SK-N-SH (cell line): ENCODE data around the gene B4GALT1. TPM values are rescaled to one million over a fixed set of nuclear protein-coding genes. Genes with fewer than 3 reads are reported as not detected.
A peak's percentile ranks its signal among the peaks of the same experiment; 100 is the strongest.

Experiments
- CTCF ChIA-PET: fragments of 300-600, 350-600 bp; formaldehyde crosslinking; extraction: SDS; loops from one replicate; lab custom pipeline; 2021; lab: Yijun Ruan, JAX
- POLR2A ChIA-PET: fragments of 350-600 bp; sonication (Branson Sonifier 250); formaldehyde crosslinking; extraction: SDS; loops from one replicate; lab custom pipeline; 2020; ENCODE audit warnings: antibody characterized with exemption, inconsistent platforms; lab: Yijun Ruan, JAX
- DNase-seq: peaks from one replicate; pipeline ENCODE4 v3.0.0; 2012
- H2AFZ ChIP-seq: fragments of 200-600 bp; sonication (generic); 2 replicates; pipeline ENCODE4 v1.8.1; 2016; ENCODE audit warnings: antibody characterized with exemption, mild to moderate bottlenecking, low read depth
- H3F3A ChIP-seq: fragments of 200-600 bp; sonication (generic); replicated peaks from 2 replicates; pipeline ENCODE3; 2016; ENCODE audit warnings: antibody characterized with exemption, mild to moderate bottlenecking; ENCODE audit not compliant: insufficient read depth
- H3K27ac ChIP-seq, 2 experiments: fragments of 200-500 bp in 1 of 2; fragments of 200-600 bp in 1 of 2; sonication (Bioruptor generic) in 1 of 2; sonication (generic), shearing (Covaris generic) in 1 of 2; 2 replicates each; pipeline versions ENCODE4 v1.5.1 to v1.6.1; 2014 to 2016; ENCODE audit warnings: low read depth in 2 of 2, inconsistent platforms in 1 of 2, low read length in 1 of 2, mild to moderate bottlenecking in 1 of 2, mixed read lengths in 1 of 2
- H3K27me3 ChIP-seq: fragments of 200-600 bp; sonication (generic), shearing (Covaris generic); 2 replicates; pipeline ENCODE4 v1.6.1; 2016; ENCODE audit warnings: mixed run types; ENCODE audit not compliant: insufficient read depth
- H3K36me3 ChIP-seq, 2 experiments: fragments of 200-500 bp in 1 of 2; fragments of 200-600 bp in 1 of 2; sonication (Bioruptor generic) in 1 of 2; sonication (generic) in 1 of 2; replicated peaks in 1 of 2; 2 replicates each; pipeline versions ENCODE3 to v1.5.1; 2014 to 2016; ENCODE audit warnings: low read length in 1 of 2, mild to moderate bottlenecking in 1 of 2; ENCODE audit not compliant: insufficient read depth in 2 of 2, control insufficient read depth in 1 of 2
- H3K4me1 ChIP-seq, 2 experiments: fragments of 200-500 bp in 1 of 2; fragments of 200-600 bp in 1 of 2; sonication (Bioruptor generic) in 1 of 2; sonication (generic), shearing (Covaris generic) in 1 of 2; 2 replicates each; pipeline versions ENCODE4 v1.5.1 to v1.6.1; 2014 to 2016; ENCODE audit warnings: low read depth in 1 of 2, low read length in 1 of 2, mixed run types in 1 of 2; ENCODE audit not compliant: insufficient read depth in 2 of 2, control insufficient read depth in 1 of 2
- H3K4me2 ChIP-seq: fragments of 200-600 bp; sonication (generic), shearing (Covaris generic); 2 replicates; pipeline ENCODE4 v1.6.1; 2017; ENCODE audit warnings: mixed run types
- H3K4me3 ChIP-seq, 2 experiments: fragments of 200-500 bp in 1 of 2; fragments of 200-600 bp in 1 of 2; sonication (Bioruptor generic) in 1 of 2; sonication (generic), shearing (Covaris generic) in 1 of 2; 2 replicates each; pipeline versions ENCODE4 v1.5.1 to v1.8.1; 2014 to 2016; ENCODE audit warnings: low read depth in 2 of 2, inconsistent platforms in 1 of 2, low read length in 1 of 2, mild to moderate bottlenecking in 1 of 2, mixed read lengths in 1 of 2, moderate library complexity in 1 of 2
- H3K79me2 ChIP-seq: fragments of 200-600 bp; sonication (generic); 2 replicates; pipeline ENCODE4 v1.8.1; 2017; ENCODE audit warnings: mild to moderate bottlenecking; ENCODE audit not compliant: insufficient read depth
- H3K9ac ChIP-seq: fragments of 200-600 bp; sonication (generic); 2 replicates; pipeline ENCODE4 v1.6.1; 2017; ENCODE audit warnings: mixed run types
- H3K9me2 ChIP-seq: fragments of 200-600 bp; sonication (generic); 2 replicates; pipeline ENCODE4 v1.6.1; 2017; ENCODE audit warnings: mixed run types
- H3K9me3 ChIP-seq: fragments of 200-600 bp; sonication (generic); 2 replicates; pipeline ENCODE4 v1.6.1; 2017; ENCODE audit warnings: mixed run types, mild to moderate bottlenecking, moderate library complexity
- H4K20me1 ChIP-seq: fragments of 200-600 bp; sonication (generic); 2 replicates; pipeline ENCODE4 v1.6.1; 2017; ENCODE audit warnings: mild to moderate bottlenecking, mixed run types; ENCODE audit not compliant: insufficient read depth
- CHD2 ChIP-seq: fragments of 150-350 bp; IDR thresholded peaks from 2 replicates; pipeline ENCODE4 v1.6.1; 2018; ENCODE audit warnings: low read length; ENCODE audit not compliant: partially characterized antibody
- ELF1 ChIP-seq: IDR thresholded peaks from 2 replicates; pipeline ENCODE4 v1.4.0; 2012
- FOXJ3 ChIP-seq: sonication (generic); formaldehyde crosslinking; IDR thresholded peaks from 2 replicates; pipeline ENCODE4 v1.5.1; 2020; ENCODE audit warnings: mild to moderate bottlenecking, missing genetic modification reagents
- FOXM1 ChIP-seq: IDR thresholded peaks from 2 replicates; pipeline ENCODE4 v1.4.0; 2012; ENCODE audit warnings: low read depth, mild to moderate bottlenecking
- GABPA ChIP-seq: IDR thresholded peaks from 2 replicates; pipeline ENCODE4 v1.4.0; 2012; ENCODE audit warnings: low read depth, mild to moderate bottlenecking
- GATA2 ChIP-seq: sonication (generic); formaldehyde crosslinking; IDR thresholded peaks from 2 replicates; pipeline ENCODE4 v1.5.0; 2020; ENCODE audit warnings: mild to moderate bottlenecking, missing genetic modification reagents
- JUND ChIP-seq: IDR thresholded peaks from 2 replicates; pipeline ENCODE4 v1.4.0; 2012
- NFIC ChIP-seq: IDR thresholded peaks from 2 replicates; pipeline ENCODE4 v1.4.0; 2012; ENCODE audit warnings: borderline replicate concordance
- NRF1 ChIP-seq: IDR thresholded peaks from 2 replicates; pipeline ENCODE4 v1.6.1; 2012; ENCODE audit warnings: low read depth, mild to moderate bottlenecking, low read length
- POLR2AphosphoS5 ChIP-seq: IDR thresholded peaks from 2 replicates; pipeline ENCODE4 v1.6.1; 2012; ENCODE audit warnings: low read depth, low read length
- RCOR1 ChIP-seq: fragments of 150-350 bp; IDR thresholded peaks from 2 replicates; pipeline ENCODE4 v1.6.1; 2017; ENCODE audit warnings: antibody characterized with exemption, low read length
- RXRA ChIP-seq: IDR thresholded peaks from 2 replicates; pipeline ENCODE4 v1.4.0; 2012; ENCODE audit warnings: low read depth, mild to moderate bottlenecking, borderline replicate concordance
- SMC3 ChIP-seq: IDR thresholded peaks from 2 replicates; pipeline ENCODE4 v1.6.1; 2012; ENCODE audit warnings: low read depth, low read length, improper control_type of control experiment
- TAF1 ChIP-seq: IDR thresholded peaks from 2 replicates; pipeline ENCODE4 v1.6.1; 2012; ENCODE audit warnings: low read depth, mild to moderate bottlenecking, low read length, moderate library complexity, borderline replicate concordance
- TCF12 ChIP-seq: IDR thresholded peaks from 2 replicates; pipeline ENCODE4 v1.4.0; 2012
- TEAD4 ChIP-seq: IDR thresholded peaks from 2 replicates; pipeline ENCODE4 v1.4.0; 2012; ENCODE audit warnings: mild to moderate bottlenecking, borderline replicate concordance; ENCODE audit not compliant: insufficient read depth
- YY1 ChIP-seq: IDR thresholded peaks from 2 replicates; pipeline ENCODE4 v1.4.0; 2012; ENCODE audit warnings: low read depth, mild to moderate bottlenecking
- WGBS: methylation state at CpG from one replicate; pipeline ENCODE4 v1.1.6; 2017; ENCODE audit warnings: low lambda C conversion rate; 5-methylcytosine and 5-hydroxymethylcytosine counted together
- polyA plus RNA-seq, 3 experiments: library from polyadenylated mRNA; depleted of rRNA; stranded (reverse); fragments of >200 nt; gene quantifications; 2 replicates each; pipeline ENCODE4 v1.2.3, GENCODE V29; 2012
- TF ChIP-seq, protein P1 (sequence below): fragments of 200-600 bp; sonication (generic); IDR thresholded peaks from 2 replicates; pipeline ENCODE4 v1.6.1; 2017; ENCODE audit warnings: antibody characterized with exemption, mild to moderate bottlenecking, moderate library complexity
- TF ChIP-seq, protein P2 (sequence below): IDR thresholded peaks from 2 replicates; pipeline ENCODE4; 2012

B4GALT1 gene
- polyA plus RNA-seq, 1 of the 3 experiments (the other 2 are of a cell fraction): 36.2 TPM

DNA sequence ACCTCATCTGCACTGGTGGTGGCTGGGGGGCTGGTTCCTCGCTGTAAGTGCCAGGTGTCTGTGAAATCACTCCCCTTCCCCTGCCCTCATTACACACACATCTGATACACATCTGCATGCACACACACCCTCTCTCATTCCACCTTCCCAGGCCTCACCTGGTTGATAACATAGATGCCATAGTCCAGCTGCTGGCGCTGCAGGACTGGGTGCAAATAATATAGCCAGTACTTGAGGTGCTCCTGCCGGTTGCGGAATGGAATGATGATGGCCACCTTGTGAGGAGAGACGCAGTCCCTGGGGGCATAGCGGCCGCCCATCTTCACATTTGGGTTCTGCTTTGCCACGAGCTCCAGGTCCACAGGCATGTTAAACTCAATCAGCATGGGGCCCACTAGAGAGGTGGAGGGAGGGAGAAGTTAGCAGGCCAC, 32.1 kb downstream of the B4GALT1 start (continued):
- TF ChIP-seq GABPA: no peak
- TF ChIP-seq FOXM1: no peak
- no peak for TF ChIP-seq TAF1
- TF ChIP-seq YY1: no peak
- TF ChIP-seq ELF1: no peak
- no peak for TF ChIP-seq FOXJ3 (CRISPR knock-in tag)

DNA sequence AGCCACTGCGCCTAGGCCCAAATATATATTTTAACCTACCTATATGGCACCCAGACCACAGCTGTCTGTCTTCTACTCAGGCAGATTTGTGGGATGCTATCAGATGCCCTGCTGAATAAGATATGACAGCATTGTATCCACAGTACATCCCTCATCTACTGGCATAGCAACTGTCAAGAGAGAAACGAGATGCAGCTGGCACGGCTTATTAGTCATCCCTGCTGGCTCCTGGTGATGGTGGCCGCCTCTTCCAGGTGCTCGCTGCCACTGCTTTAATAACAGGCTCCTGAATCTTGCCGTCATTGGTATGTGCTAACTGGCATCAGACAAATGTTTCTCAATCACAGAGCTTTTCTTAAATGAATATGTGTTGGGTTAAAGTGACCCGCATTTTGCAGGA, 34.0 kb downstream of the B4GALT1 start:
- ChIA-PET CTCF (interaction anchor here (1.0 kb wide), 1 partner anchor 93 kb away, joined by 3 read pairs; no protein-coding TSS in a partner anchor), POLR2A (interaction anchor here (0.6 kb wide), 1 partner anchor 10 kb away, joined by 4 read pairs; no protein-coding TSS in a partner anchor)
- H4K20me1 ChIP-seq: peaks cover 32% of the 10 kb centered on the region

DNA sequence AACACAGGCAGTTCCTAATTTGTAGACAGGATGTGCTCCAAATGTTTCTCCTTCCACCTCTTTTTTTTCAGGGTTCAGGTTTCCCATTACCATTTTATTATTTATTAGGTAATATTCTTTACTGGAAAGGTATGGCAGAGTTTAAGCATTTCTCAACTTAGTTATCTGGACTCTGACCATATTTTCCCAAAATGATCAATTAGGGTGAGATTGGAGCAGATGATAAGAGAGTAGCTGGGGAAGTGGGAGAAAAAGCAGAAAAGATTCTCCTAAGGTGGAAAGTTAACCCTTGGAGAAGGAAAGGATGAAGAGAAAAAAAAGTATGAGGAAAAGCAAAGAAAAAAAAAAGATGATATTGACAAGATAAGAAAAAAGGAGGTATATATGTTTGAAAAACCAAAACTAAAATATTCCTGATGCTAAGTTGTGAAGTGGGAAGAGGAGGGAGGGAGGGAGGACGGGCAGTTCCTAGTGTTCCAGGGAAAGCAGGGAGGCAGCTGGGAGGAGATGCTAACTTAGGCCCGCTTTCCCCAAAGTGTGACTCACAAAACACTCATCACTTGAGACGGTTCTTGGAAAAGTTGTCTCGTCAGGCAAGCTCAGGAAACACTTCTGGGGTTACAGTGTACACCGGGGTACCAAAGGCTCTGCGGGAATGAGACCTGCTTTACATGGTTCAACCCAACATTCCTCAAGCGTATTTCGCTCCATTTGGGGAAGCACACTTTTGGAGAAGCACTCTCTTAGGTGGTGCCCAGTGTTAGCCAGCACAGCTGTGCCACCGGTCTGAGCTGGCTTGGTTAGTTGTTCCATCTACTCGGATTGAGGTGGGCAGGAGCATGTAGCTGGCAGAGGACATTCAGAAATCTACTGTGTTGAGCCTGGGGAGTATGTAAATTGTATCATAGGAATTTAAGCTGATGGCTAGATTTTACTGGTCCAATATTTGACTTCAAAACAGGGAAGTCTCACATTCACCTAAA, 35.1 kb downstream of the B4GALT1 start:
- Histone ChIP-seq H3K4me3 (no peak overlapping the region), H3K4me2 (peak overlapping the region; percentile 49; the same call in 1 of the 2 replicates), H3K9me2 (no peaks in the 10 kb centered on the region), H3K27me3 (no peaks in the 10 kb centered on the region), H3K9me3 (no peaks in the 10 kb centered on the region), H4K20me1 (peaks cover 23% of the 10 kb centered on the region; the same call in 1 of the 2 replicates), H2AFZ (no peak overlapping the region), H3K79me2 (peaks cover 46% of the 10 kb centered on the region), H3F3A (peaks cover 15% of the 10 kb centered on the region), H3K36me3 (peaks cover 18 to 42% of the 10 kb centered on the region in 2 experiments), H3K9ac (no peak overlapping the region), H3K4me1 (no peaks in the 10 kb centered on the region; a peak in 2 of 4 replicates), H3K27ac (peak overlapping the region in 1 of 2 experiments; percentile 74; a peak in 2 of 4 replicates)
- 33% methylated on average over 9 of the region's 10 CpGs for WGBS
- POLR2A ChIA-PET: no interaction called here
- CTCF ChIA-PET: interaction anchor here (1.0 to 1.3 kb wide), 2 partner anchors 39 to 94 kb away, joined by 3 read pairs; no protein-coding TSS in a partner anchor
- DNase-seq: no peak
- TF ChIP-seq SMC3 (no peak), TEAD4 (no peak), RCOR1 (no peak), RXRA (no peak), NFIC (peak; percentile 6; the same call in 1 of the 2 replicates), ELF1 (no peak), NRF1 (no peak), JUND (peak; percentile 78; the same call in 1 of the 2 replicates), GABPA (no peak), GATA2 (CRISPR knock-in tag) (no peak), CHD2 (no peak), YY1 (no peak)
- TF ChIP-seq, protein P1, sequence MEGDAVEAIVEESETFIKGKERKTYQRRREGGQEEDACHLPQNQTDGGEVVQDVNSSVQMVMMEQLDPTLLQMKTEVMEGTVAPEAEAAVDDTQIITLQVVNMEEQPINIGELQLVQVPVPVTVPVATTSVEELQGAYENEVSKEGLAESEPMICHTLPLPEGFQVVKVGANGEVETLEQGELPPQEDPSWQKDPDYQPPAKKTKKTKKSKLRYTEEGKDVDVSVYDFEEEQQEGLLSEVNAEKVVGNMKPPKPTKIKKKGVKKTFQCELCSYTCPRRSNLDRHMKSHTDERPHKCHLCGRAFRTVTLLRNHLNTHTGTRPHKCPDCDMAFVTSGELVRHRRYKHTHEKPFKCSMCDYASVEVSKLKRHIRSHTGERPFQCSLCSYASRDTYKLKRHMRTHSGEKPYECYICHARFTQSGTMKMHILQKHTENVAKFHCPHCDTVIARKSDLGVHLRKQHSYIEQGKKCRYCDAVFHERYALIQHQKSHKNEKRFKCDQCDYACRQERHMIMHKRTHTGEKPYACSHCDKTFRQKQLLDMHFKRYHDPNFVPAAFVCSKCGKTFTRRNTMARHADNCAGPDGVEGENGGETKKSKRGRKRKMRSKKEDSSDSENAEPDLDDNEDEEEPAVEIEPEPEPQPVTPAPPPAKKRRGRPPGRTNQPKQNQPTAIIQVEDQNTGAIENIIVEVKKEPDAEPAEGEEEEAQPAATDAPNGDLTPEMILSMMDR: no peak
- TF ChIP-seq, protein P2, sequence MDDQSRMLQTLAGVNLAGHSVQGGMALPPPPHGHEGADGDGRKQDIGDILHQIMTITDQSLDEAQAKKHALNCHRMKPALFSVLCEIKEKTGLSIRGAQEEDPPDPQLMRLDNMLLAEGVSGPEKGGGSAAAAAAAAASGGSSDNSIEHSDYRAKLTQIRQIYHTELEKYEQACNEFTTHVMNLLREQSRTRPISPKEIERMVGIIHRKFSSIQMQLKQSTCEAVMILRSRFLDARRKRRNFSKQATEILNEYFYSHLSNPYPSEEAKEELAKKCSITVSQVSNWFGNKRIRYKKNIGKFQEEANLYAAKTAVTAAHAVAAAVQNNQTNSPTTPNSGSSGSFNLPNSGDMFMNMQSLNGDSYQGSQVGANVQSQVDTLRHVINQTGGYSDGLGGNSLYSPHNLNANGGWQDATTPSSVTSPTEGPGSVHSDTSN: peak; percentile 48

More for the DNA sequence above, 34.0 kb downstream of the B4GALT1 start:
- no peaks in the 10 kb centered on the region for H3K9me2 ChIP-seq
- H3K4me2 ChIP-seq: no peak overlapping the region
- peaks cover 52% of the 10 kb centered on the region for H3K79me2 ChIP-seq
- peaks cover 15% of the 10 kb centered on the region for H3F3A ChIP-seq
- no peaks in the 10 kb centered on the region for H3K27me3 ChIP-seq
- H3K4me3 ChIP-seq: no peak overlapping the region
- 49% methylated on average over 7 of the region's 7 CpGs for WGBS
- no peak for DNase-seq
- TF ChIP-seq JUND (peak; percentile 48; the same call in 1 of the 2 replicates), GABPA (no peak), FOXM1 (no peak), POLR2AphosphoS5 (peak; percentile 55; the same call in 1 of the 2 replicates), TEAD4 (no peak), NFIC (peak; percentile 36; the same call in 1 of the 2 replicates), TCF12 (peak; percentile 88)
- TF ChIP-seq, protein P2: peak; percentile 92
- H3K9me3 ChIP-seq: no peaks in the 10 kb centered on the region
- H3K36me3 ChIP-seq: peaks cover 12 to 33% of the 10 kb centered on the region in 2 experiments
- no peaks in the 10 kb centered on the region; a peak in 2 of 4 replicates for H3K4me1 ChIP-seq
- H3K27ac ChIP-seq: peak overlapping the region in 1 of 2 experiments; percentile 74; a peak in 2 of 4 replicates
- H3K9ac ChIP-seq: no peak overlapping the region
- H2AFZ ChIP-seq: no peak overlapping the region
